ENCODE data around the gene TBX15.

TBX15 gene

DNA sequence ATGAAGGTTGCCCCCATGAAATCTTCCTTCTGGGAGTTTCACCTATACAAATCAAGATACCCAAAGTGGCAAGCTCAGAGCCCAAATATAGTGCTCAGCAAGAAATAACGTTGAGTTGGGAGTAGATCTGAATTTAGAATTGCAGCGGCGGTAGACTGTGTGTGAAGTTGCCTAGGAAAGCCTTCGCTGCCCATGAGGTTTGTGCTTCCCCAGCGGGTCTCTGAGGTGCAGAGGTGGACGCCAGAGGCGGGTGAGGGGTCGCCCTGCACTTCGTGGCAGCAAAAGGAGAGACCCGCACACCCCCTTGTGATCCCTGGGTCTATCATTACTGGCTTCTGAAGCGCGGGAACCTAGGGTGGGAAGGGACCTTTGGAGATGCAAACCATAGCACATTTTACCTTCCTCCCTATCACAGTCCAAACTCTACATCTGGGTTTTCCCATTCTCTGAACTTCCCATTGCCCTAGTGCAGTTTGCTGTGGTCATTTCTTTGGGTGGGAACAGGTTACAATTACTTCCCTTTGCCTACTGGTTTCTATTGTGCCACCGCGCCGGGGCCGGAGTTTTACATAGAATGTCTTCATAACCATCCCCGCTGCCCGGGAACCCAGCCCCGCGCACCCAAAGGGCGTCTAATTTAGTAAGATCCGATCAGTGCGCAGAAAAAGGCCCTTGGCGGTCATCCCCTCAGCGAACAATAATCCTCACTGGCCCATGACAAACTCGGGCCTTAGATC lies 5.2 kb downstream of the TBX15 start:
- no peak for DNase-seq (ENCODE audit: low read depth, low spot score)
- in situ Hi-C loops (cut with HindIII; ENCODE audit: low sequenced_read_pairs): no loop called here
- peak overlapping the region; percentile 17 for H3K4me3 ChIP-seq (ENCODE audit: low read depth, low read length)
- TF ChIP-seq, protein P1, sequence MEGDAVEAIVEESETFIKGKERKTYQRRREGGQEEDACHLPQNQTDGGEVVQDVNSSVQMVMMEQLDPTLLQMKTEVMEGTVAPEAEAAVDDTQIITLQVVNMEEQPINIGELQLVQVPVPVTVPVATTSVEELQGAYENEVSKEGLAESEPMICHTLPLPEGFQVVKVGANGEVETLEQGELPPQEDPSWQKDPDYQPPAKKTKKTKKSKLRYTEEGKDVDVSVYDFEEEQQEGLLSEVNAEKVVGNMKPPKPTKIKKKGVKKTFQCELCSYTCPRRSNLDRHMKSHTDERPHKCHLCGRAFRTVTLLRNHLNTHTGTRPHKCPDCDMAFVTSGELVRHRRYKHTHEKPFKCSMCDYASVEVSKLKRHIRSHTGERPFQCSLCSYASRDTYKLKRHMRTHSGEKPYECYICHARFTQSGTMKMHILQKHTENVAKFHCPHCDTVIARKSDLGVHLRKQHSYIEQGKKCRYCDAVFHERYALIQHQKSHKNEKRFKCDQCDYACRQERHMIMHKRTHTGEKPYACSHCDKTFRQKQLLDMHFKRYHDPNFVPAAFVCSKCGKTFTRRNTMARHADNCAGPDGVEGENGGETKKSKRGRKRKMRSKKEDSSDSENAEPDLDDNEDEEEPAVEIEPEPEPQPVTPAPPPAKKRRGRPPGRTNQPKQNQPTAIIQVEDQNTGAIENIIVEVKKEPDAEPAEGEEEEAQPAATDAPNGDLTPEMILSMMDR (IDR thresholded peaks at IDR 0.05; ENCODE audit: low read depth, low read length): no peak

DNA sequence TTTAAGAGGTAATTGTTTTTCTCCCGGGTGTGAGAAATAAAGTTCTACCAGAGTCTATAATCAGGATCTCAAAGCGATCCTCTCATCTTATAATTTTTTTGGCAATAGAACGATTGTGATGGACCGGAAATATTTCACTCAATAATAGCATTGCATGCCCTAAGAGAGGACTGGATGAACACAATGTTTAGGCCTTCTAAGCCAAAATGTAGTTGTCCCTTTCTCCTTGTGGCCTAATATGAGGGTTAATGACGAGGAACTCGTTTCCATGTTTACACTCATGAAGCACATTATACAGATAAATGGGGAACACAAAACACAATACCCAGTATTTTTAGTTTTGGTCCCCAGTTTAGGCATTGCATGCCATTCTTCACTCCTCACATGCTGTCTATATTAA lies 5.9 kb downstream of the TBX15 start:
- H3K4me3 ChIP-seq (ENCODE audit: low read depth, low read length): no peak overlapping the region
- in situ Hi-C loops (cut with HindIII; ENCODE audit: low sequenced_read_pairs): no loop called here
- TF ChIP-seq, protein P1 (IDR thresholded peaks at IDR 0.05; ENCODE audit: low read depth, low read length): no peak
- no peak for DNase-seq (ENCODE audit: low read depth, low spot score)

DNA sequence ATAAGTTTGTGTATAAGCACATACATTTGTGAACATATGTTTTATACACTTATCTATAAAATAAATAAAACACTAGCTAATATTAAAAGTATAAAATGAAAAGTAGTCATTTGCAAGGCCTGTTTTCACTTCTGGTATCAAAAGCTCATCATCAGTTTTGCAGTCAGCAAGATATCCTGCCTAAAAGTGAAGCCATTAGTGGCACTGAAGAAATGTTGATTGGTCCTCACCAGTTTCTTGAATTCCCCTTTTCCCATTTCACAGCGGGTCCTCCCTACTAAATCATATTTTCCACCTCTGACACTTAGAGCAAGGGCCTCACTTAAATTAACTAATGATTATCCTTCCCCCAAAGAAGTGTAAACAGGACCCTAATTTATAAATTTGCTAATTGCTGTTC lies 6.7 kb downstream of the TBX15 start:
- in situ Hi-C loops (cut with HindIII; ENCODE audit: low sequenced_read_pairs): no loop called here
- TF ChIP-seq, protein P1 (IDR thresholded peaks at IDR 0.05; ENCODE audit: low read depth, low read length): no peak
- no peak overlapping the region for H3K4me3 ChIP-seq (ENCODE audit: low read depth, low read length)
- DNase-seq (ENCODE audit: low read depth, low spot score): no peak

DNA sequence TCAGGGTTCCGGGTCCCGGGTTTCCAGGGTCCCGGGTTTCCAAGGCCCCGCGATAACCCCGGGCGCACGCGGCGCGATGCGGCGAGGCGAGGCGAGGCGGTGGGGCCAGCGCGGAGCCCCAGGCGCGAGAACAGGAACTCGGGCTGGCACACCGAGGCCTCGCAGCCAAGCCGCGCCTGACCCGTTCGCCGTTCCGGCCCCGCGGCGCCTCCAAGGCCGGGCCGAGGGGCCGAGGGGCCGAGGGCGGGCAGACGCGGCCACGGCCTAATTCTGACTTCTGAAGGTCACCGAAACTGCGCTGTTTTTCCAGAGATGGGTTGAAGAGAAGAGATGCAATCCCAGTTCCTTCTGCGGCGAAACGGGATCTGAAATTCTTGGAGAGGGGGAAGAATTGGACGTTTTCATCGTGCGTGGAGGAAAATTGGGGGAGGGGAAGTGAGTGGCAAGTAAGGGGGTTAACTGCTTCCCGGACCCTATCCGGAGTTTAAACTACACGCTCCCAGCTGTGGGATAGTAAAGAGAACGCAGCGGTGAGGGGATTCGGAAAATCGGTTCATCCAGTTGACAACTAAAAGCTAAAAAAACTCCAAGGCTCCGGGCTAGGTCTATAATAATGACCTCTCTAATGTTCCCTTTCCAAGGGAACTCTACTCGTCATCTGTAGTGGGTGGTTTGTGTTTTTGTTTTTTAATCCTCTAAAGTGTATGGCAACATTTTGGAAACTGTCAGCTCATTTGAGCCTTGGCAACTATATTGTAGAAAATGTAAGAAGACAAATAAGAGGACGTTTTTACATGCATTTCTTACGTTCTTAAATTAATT lies 8.2 kb downstream of the TBX15 start:
- no peak for DNase-seq (ENCODE audit: low read depth, low spot score)
- H3K4me3 ChIP-seq (ENCODE audit: low read depth, low read length): no peak overlapping the region
- in situ Hi-C loops (cut with HindIII; ENCODE audit: low sequenced_read_pairs): no loop called here
- TF ChIP-seq, protein P1 (IDR thresholded peaks at IDR 0.05; ENCODE audit: low read depth, low read length): no peak

DNA sequence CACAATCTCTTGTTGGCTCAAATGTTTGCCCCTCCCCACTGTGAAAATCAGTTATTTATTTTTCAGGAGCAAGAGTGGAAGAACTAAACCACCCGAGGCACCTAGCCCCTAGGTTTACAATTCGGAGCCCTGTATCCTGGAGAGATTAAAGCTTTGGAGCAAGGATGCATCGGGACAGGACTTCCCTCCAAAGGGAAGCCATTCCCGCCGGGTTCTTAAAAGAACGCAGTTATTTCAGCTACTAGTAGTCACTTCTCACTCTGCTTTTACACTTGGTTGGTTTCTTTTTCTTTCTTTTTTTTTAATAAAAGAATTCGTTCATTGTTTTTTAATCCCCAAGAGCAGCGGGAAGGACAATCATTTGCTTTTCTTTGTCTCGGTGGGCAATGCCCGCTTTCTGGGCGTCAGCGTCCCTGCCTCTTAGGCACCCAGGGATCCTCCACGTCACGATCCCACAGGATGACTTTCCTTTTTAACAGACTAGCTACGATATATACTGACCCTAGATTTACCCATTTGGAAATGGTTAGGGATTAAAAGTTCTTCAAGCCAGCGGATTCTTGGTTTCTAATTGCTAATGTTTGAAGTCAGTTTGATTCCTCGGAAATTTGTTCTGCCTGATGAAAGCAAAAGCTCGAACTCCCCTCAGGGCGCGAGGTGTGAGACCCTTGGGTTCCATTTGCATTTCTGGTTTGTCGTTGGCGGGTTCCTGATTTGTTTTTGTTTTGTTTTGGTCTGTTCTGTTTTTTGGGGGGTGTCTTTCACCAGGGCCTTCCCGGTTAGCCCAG lies 9.0 kb downstream of the TBX15 start:
- in situ Hi-C loops (cut with HindIII; ENCODE audit: low sequenced_read_pairs): no loop called here
- H3K4me3 ChIP-seq (ENCODE audit: low read depth, low read length): peak overlapping the region; percentile 5
- DNase-seq (ENCODE audit: low read depth, low spot score): no peak
- TF ChIP-seq, protein P1 (IDR thresholded peaks at IDR 0.05; ENCODE audit: low read depth, low read length): no peak

DNA sequence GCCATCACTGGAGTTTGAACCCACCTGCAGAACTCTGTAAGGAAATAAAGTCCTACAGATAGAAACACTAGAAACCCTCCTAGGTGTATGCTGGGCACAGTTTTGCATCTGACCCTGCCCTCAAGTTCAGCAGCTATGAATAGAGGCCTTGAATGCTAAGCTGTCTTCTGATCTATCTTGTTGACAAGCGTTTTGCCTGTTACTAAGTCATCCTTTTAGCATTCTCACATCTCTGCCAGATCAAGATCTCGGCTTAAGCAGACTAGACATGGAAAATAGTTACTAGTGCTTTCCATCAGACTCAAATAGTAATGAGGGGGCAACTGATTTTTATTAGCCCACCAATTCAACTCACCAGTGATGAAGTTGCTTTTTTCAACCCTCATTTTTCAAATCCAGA lies 10.5 kb downstream of the TBX15 start:
- no peak for DNase-seq (ENCODE audit: low read depth, low spot score)
- TF ChIP-seq, protein P1 (IDR thresholded peaks at IDR 0.05; ENCODE audit: low read depth, low read length): no peak
- in situ Hi-C loops (cut with HindIII; ENCODE audit: low sequenced_read_pairs): no loop called here
- no peak overlapping the region for H3K4me3 ChIP-seq (ENCODE audit: low read depth, low read length)

Measured in astrocyte of the spinal cord (primary cell).